GM12878 (cell line): ENCODE results near the gene SPAG7. TPM values are rescaled to one million over a fixed set of nuclear protein-coding genes. Genes with fewer than 3 reads are reported as not detected.

Experiments
- ATF3 ChIP-seq: IDR thresholded peaks from 2 replicates; pipeline ENCODE4 v1.6.1; 2011; ENCODE audit warnings: low read depth, mild to moderate bottlenecking, low read length, moderate library complexity, borderline replicate concordance; ENCODE audit errors: extremely low read depth
- ATF7 ChIP-seq: fragments of 450-650 bp; IDR thresholded peaks from 2 replicates; pipeline ENCODE4 v1.6.1; 2016; ENCODE audit warnings: low read depth, mild to moderate bottlenecking
- CHD4 ChIP-seq: fragments of 200-600 bp; sonication (generic); IDR thresholded peaks from 2 replicates; pipeline ENCODE4 v1.6.1; 2016; ENCODE audit warnings: mild to moderate bottlenecking
- E2F4 ChIP-seq: IDR thresholded peaks from 2 replicates; pipeline ENCODE4 v1.6.1; 2012; ENCODE audit warnings: low read depth, low read length, improper control_type of control experiment
- FOS ChIP-seq: IDR thresholded peaks from 3 replicates; pipeline ENCODE4 v1.6.1; 2011; ENCODE audit warnings: borderline replicate concordance; ENCODE audit not compliant: insufficient read length; ENCODE audit errors: extremely low read depth
- HCFC1 ChIP-seq: fragments of 150-350 bp; IDR thresholded peaks from 2 replicates; pipeline ENCODE4 v1.6.1; 2014; ENCODE audit warnings: low read length
- IKZF1 ChIP-seq: fragments of 450-650 bp; conservative IDR thresholded peaks from 2 replicates; pipeline ENCODE4 v1.6.1; 2017; ENCODE audit warnings: antibody characterized with exemption, mild to moderate bottlenecking
- IRF4 ChIP-seq: IDR thresholded peaks from 2 replicates; pipeline ENCODE4 v1.6.1; 2011; ENCODE audit warnings: low read depth, low read length
- MAX ChIP-seq: IDR thresholded peaks from 2 replicates; pipeline ENCODE4 v1.6.1; 2012; ENCODE audit warnings: low read depth, low read length, improper control_type of control experiment
- MYC ChIP-seq: IDR thresholded peaks from 2 replicates; pipeline ENCODE4 v1.6.1; 2011; ENCODE audit warnings: mild to moderate bottlenecking, low read length, moderate library complexity, inconsistent platforms; ENCODE audit not compliant: insufficient read depth, insufficient replicate concordance, insufficient read length, severe bottlenecking
- NKRF ChIP-seq: fragments of 450-650 bp; conservative IDR thresholded peaks from 2 replicates; pipeline ENCODE4 v1.6.1; 2017; ENCODE audit warnings: mild to moderate bottlenecking, moderate library complexity
- NR2C2 ChIP-seq: IDR thresholded peaks from 2 replicates; pipeline ENCODE4 v1.6.1; 2011; ENCODE audit warnings: borderline replicate concordance, low read depth; ENCODE audit not compliant: control insufficient read depth, insufficient read length
- POLR2AphosphoS2 ChIP-seq: IDR thresholded peaks from 2 replicates; pipeline ENCODE4 v1.6.1; 2011; ENCODE audit warnings: low read depth, mild to moderate bottlenecking, low read length, improper control_type of control experiment, moderate library complexity
- PRDM15 ChIP-seq: fragments of 450-650 bp; formaldehyde crosslinking; IDR thresholded peaks from 2 replicates; pipeline ENCODE4 v1.4.0; 2020; ENCODE audit warnings: mild to moderate bottlenecking, moderate library complexity
- RELA ChIP-seq: fragments of 450-650 bp; IDR thresholded peaks from 2 replicates; pipeline ENCODE4 v1.8.0; 2014; ENCODE audit warnings: borderline replicate concordance; ENCODE audit not compliant: partially characterized antibody
- SKIL ChIP-seq: fragments of 450-650 bp; IDR thresholded peaks from 2 replicates; pipeline ENCODE4 v1.6.1; 2017; ENCODE audit warnings: mild to moderate bottlenecking, low read depth, inconsistent platforms; ENCODE audit not compliant: poor library complexity, severe bottlenecking
- SP1 ChIP-seq: IDR thresholded peaks from one replicate; pipeline ENCODE4 v1.6.1; 2011; ENCODE audit warnings: low read depth, low read length
- SRF ChIP-seq, 2 experiments: IDR thresholded peaks; 2 replicates each; pipeline ENCODE4 v1.6.1; 2011; ENCODE audit warnings: low read depth in 2 of 2, low read length in 2 of 2, mild to moderate bottlenecking in 1 of 2, moderate library complexity in 1 of 2
- ZBED1 ChIP-seq: IDR thresholded peaks from 2 replicates; pipeline ENCODE4 v1.6.1; 2016; ENCODE audit warnings: borderline replicate concordance
- ZNF24 ChIP-seq: fragments of 450-650 bp; IDR thresholded peaks from 2 replicates; pipeline ENCODE4 v1.6.1; 2017; ENCODE audit warnings: antibody characterized with exemption, mild to moderate bottlenecking
- polyA plus RNA-seq, 11 experiments: library from polyadenylated mRNA; depleted of rRNA in 4 of 11; unstranded in 6 of 11; stranded (reverse) in 5 of 11; fragments of >200 nt; fragmentation: Nextera tagmentation in 4 of 11; fragmentation: Illumina TruSeq in 1 of 11; extraction: Ambion mirVana in 4 of 11; extraction: Trizol in 1 of 11; gene quantifications; 1 replicate in 1 of 11; 2 replicates in 10 of 11; pipeline versions ENCODE4 v1.2.1 to v1.2.3, GENCODE V29; 2011 to 2016; ENCODE audit warnings: inconsistent platforms in 2 of 11, missing spikeins in 2 of 11, low read depth in 1 of 11
- total RNA-seq, 4 experiments: library from RNA; depleted of rRNA in 3 of 4; stranded (reverse); fragments of >200 nt in 3 of 4; fragmentation: Illumina TruSeq in 1 of 4; extraction: Trizol in 1 of 4; gene quantifications; 2 replicates each; pipeline versions ENCODE4 v1.2.1 to v1.2.3, GENCODE V29; 2013 to 2021

SPAG7 gene
- total and polyA plus RNA-seq, 10 of the 15 experiments (the other 5 are each of a cell fraction or from before 2014, with no cell fraction given): 7.9 to 146 (median 88.7) TPM

- TF ChIP-seq RELA (peak; percentile 70), SP1 (no peak), ATF7 (no peak), MYC (no peak), NKRF (peak; percentile 24), ZBED1 (peak; percentile 12; the same call in 1 of the 2 replicates), HCFC1 (peak; percentile 9; the same call in 1 of the 2 replicates), IRF4 (0 out of 2 replicates have a peak, but pooled peaks have one; percentile 18), CHD4 (no peak), POLR2AphosphoS2 (peak; percentile 74; the same call in 1 of the 2 replicates), ZNF24 (no peak), ATF3 (no peak), SRF (IDR thresholded peaks at IDR 0.05; ENCODE audit: low read depth in 2 of 2, low read length in 2 of 2) (no peak), FOS (no peak), E2F4 (peak; percentile 57; the same call in 1 of the 2 replicates), MAX (0 out of 2 replicates have a peak, but pooled peaks have one; percentile 26), IKZF1 (peak; percentile 80), NR2C2 (no peak), SKIL (no peak), PRDM15 (no peak)
These were observed 20.0 kb downstream of the SPAG7 start (continued) for GRCh38 chr17:4947411-4948165.
